Heart left ventricle (tissue), 13 donors: ENCODE data around the gene LTO1.

Source experiments
- POLR2A ChIP-seq, 2 donors: fragments of 450-650 bp; IDR thresholded peaks; one replicate each; pipeline ENCODE4 v1.6.1; 2017; ENCODE audit warnings: antibody characterized with exemption in 2 of 2, mild to moderate bottlenecking in 2 of 2, moderate library complexity in 2 of 2
- TF ChIP-seq, protein P1 (sequence below), 12 donors: fragments of 200-600 bp; sonication (generic) in 4 of 12; IDR thresholded peaks; one replicate each; pipeline versions ENCODE4 v1.5.0 to v1.8.0; 2018 to 2022; ENCODE audit warnings: antibody characterized with exemption in 12 of 12, mild to moderate bottlenecking in 5 of 12
- donor health status: ischemic (EF 13 %, LVEDD 7.1; RV severe dilation, severe dysfunction).
- donor health status: DM: no; HTN: yes; CAD: no.
- donor health status: DM: no; HTN: no; CAD: no.
- donor health status: ischemic (EF 25% LVEDD 6.9; RV normal size, moderate dysfunction).
- donor health status: ischemic (EF 25% LVEDD 5.7; RV mildly dilated, moderate dysfunction).
- donor health status: ischemic (EF 35%, LVEDD 5.7; RV mildly dilated, moderate dysfunction).
- donor health status: nonischemic (EF 11% LVEDD 7.7; RV severe dilation, severe dysfunction).
- donor health status: DM: yes; HTN: yes; CAD: no.
- donor health status: PGD.
- donor health status: ischemic (EF 29% LVEDD 5.4; RV normal size, mild dysfunction).
- donor health status: nonischemic (EF 23%, LVEDD 6.1; RV moderate dilation, normal function).

DNA sequence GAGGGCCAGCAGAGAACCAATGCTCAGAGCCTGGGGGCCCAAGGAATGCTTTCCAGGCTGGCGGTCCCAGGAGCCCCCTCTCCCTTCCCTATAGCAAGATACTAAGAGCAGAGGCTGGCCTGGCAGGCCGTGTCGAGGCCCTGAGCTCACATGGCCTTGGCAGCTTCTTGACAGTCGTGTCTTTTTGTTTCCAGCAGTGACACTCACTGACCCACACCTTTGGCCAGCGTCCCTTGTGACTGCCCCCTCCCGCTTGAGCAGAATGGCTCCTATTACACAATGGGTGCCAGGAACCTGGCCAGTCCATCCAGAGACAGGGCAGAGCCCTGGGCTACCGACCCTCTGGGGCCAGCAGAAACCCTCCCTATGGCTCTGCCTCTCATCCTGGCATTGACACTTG, 40.6 kb downstream of the LTO1 start:
- TF ChIP-seq, protein P1, sequence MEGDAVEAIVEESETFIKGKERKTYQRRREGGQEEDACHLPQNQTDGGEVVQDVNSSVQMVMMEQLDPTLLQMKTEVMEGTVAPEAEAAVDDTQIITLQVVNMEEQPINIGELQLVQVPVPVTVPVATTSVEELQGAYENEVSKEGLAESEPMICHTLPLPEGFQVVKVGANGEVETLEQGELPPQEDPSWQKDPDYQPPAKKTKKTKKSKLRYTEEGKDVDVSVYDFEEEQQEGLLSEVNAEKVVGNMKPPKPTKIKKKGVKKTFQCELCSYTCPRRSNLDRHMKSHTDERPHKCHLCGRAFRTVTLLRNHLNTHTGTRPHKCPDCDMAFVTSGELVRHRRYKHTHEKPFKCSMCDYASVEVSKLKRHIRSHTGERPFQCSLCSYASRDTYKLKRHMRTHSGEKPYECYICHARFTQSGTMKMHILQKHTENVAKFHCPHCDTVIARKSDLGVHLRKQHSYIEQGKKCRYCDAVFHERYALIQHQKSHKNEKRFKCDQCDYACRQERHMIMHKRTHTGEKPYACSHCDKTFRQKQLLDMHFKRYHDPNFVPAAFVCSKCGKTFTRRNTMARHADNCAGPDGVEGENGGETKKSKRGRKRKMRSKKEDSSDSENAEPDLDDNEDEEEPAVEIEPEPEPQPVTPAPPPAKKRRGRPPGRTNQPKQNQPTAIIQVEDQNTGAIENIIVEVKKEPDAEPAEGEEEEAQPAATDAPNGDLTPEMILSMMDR (IDR thresholded peaks at IDR 0.05): no peak
- no peak for TF ChIP-seq POLR2A (IDR thresholded peaks at IDR 0.05)
